GM12801 (cell line): Measurements from ENCODE around the gene POLA1.

Source experiments
- CTCF ChIP-seq: IDR thresholded peaks from one replicate; pipeline ENCODE4 v1.5.1; 2011; ENCODE audit warnings: control low read depth; ENCODE audit not compliant: insufficient read length; ENCODE audit errors: extremely low read depth

The POLA1 gene

GRCh38 chrX:24890677-24891076 lies 197.0 kb downstream of the POLA1 start:
- no peak for TF ChIP-seq CTCF

- no peak for TF ChIP-seq CTCF
Measured at GRCh38 chrX:24899391-24899790, 205.7 kb downstream of the POLA1 start.

DNA sequence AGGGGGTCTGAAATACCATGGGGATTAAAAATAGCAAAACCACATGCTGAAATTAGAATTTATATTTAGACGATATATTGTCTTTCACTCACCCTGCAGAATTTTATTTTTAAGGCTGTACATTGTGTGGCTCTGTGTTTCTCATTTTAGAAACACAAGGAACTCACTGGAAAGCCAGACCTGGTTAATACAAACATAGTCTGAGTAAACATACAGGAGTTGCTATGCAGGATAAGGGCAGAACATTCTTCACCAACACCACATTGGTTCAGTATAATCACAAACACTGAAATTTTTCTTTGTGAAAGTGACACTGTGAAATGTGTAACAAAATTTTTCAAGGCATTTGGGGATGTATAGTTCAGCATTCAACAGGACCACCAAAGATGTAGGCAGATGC lies 206.5 kb downstream of the POLA1 start:
- TF ChIP-seq CTCF = no peak

DNA sequence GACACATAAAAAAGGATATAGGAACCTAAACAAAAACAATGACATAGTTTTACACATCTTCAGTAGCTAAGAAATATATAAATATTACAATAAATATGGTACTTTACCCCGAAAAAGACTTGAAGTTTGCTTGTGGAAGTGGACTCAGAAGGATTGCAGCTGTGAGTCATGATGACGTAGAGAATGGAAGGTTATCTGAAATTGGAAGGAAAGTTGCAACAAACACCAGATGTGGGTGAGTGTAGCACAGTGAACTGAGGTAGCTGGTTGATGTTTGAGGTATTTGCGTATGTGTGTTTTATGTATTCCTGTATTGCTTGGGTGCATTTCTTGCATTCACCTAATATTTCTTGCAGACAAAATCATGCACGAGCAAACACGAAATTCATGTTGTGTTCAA lies 209.1 kb downstream of the POLA1 start:
- TF ChIP-seq CTCF = no peak

- no peak for TF ChIP-seq CTCF
Measured at GRCh38 chrX:24918715-24919114, 225.0 kb downstream of the POLA1 start.

GRCh38 chrX:24920769-24921168 lies 227.1 kb downstream of the POLA1 start:
- no peak for TF ChIP-seq CTCF

DNA sequence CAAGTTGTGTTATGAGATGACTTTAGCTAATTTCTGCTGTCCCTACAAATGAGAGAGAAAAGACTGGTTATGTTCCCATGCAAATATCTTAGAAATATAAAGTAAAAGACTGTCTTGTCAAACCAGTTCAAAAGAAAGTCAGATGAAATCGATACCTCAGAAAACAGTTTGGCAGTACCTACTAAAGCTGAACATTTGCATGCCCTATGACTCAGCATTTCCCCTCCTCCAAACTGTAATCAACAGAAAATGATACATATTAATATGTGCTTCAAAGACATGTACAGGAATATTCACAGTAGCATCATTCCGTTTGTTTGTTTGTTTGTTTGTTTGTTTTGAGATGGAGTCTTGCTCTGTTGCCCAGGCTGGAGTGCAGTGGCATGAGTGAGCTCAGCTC lies 231.7 kb downstream of the POLA1 start:
- no peak for TF ChIP-seq CTCF

DNA sequence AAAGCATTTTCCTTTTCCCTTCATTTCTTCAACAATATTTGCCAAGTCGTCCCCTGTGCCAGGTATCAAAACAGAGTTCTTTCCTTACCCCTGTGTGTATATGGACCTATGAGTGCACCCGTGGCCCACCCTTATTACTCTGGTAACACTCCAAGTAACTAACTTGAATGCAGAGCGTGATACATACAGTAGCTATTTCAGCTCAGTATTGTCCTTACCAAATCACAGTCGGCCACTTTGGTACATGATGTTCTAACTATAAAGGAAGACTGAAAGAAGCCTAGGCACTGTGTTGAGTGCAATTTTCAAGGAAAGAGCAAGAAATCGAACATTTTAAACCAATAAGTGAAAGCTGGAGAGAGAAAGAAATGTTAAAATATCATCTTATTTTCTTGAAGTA lies 233.7 kb downstream of the POLA1 start:
- no peak for TF ChIP-seq CTCF
